ENCODE measurements around the gene SCML2.
A peak's percentile ranks its signal among the peaks of the same experiment; 100 is the strongest.
"Not testable (repeated sequence)": the region's sequence is repeated elsewhere in the genome, so short reads cannot be mapped to it uniquely, and the experiment has no call there.

The SCML2 gene

DNA sequence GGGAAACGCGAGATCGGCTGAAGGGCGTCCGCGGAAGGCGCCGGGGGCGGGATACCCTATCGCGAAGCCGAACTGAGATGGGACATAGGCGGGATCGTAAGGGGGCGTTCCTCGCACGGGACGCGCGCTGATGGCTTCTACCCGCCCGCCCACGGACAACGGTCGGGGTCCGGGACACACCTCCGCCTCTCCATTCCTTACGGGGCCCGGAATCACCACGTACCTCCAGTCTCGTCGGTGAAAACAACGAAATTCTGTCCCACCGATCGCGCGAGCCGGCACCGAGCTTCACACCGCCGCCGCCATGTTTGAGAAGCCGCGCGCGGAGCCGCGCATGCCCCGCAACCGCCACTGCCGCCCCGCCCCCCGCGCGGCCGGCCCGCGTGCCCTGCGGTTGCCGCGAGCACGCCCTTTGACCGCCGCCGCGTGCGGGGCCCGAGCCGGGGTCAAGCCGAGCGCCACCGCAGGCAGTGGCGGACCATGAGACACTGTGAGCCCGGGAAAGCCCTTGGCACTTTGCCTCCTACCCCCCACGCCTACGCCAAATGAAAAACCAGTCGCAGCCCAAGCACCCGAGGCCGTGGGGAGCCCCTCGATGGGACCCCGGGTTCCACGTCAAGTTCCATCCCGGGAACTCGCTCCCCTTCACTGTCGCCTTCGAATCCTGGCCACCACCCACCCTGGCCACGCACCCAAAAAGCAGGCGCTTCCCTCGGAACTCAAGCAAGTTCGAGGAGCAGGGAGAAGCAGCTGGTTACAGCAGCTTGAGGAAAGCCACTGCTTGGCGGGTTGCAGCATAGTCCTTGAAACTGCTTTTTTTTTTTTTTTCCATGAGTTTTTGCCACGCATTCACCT is at the start of gene SCML2:
TSS of gene SCML2 (minus strand) at position 320 of the 855 bp plus-strand sequence. CDS start 20,617 bp downstream, outside the sequence.
- DNase-seq: peak in 7 of 14 donors; percentile 5 to 41 (median 13)

DNA sequence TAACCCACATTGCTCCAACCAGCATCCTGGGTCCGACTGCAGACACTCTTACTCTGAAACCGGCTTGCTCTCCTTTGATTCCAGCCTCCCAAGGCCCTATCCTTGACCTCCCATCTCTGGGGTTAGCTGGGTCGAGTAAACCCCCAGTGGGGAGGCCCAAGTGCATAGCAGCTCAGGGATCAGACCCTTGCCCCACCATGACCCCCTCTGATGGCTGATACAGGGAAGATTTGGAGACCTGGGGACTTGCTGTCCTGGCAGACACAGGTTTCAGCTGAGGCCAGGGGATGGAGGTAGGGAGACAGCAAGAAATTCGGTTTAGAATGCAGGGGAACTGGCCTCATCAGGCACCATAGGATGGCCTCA is 47.3 kb upstream of the SCML2 start:
- DNase-seq: no peak

DNA sequence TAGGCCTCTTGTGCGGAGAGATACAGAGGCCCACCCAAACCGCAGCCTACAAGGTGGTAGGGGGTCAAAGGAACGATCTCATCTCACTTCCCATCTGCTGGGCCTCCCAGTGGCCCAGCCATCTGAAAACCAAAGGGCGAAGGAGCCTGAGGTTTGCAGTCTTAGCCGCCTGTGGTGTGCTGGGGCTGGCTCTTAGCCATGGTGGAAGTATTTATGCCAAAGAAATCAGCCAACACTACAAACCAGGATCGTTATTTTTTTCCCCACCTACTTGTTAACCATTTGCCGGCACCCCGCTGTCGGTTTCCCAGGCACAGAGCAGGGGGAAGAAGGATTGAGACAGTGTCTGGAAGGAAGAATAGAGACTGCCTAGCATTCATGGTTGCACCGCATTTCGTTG is 40.0 kb upstream of the SCML2 start:
- no peak for DNase-seq

DNA sequence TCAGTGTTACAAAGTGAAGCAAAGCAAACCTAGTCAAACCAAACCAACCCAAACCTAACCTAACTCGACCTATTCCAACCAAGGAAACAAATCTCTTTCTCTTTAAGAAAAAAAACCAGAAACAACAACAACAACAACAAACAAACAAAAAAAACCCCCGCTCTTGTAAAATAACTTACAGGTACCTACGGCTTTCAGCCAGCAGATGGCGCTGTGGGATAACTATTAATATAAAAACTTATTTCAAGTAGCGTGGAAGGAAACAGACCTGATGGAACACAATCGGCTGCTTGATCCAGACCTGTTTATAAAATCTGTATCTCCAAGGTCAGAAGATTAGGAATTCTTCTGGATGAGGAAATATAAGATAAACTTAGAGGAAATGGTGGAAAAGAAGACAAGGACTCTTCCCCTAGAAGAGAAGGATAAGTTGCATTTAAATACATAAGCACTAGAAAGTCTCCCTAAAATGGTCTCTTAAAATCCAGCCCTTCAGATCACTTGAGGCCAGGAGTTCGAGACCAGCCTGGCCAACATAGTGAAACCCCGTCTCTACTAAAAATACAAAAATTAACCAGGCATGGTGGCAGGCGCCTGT is 36.6 kb upstream of the SCML2 start:
- peak in 8 of 14 donors; percentile 1 to 43 (median 15) for DNase-seq

DNA sequence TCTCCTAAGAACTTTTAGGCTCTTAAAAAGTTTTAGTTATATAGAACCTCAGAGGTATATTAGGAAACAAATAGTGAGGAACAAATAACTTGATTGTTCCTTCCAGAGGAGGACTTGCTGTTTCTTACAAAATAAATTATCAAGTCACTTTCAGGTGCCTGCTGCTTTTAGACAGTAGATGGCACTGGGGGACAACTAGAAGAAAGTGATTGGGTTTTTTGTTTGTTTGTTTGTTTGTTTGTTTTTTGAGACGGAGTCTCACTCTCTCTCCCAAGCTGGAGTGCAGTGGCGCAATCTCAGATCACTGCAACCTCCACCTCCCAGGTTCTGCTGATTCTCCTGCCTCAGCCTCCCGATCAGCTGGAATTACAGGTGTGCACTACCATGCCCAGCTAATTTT is 35.5 kb upstream of the SCML2 start:
- DNase-seq: no peak

DNA sequence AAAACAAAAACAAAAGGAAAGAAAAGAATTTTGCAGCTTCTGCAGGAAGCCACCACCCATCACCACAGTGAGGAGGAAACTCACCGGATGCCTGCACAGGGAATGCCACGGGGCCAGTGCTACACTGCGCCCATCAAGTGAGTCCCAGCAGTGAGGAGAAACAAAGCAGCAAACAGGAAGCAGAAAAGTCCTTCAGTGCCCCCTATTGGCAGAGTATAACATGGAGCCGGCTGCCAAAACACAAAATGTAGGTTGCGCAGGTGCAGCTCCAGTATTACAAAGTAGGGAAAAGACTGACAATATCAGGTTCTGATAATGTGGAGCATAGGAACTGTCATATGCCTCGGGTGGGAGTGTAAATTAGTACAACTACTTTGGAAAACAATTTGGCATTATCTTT is 23.3 kb upstream of the SCML2 start:
- peak in 1 of 14 donors; percentile 2 for DNase-seq

DNA sequence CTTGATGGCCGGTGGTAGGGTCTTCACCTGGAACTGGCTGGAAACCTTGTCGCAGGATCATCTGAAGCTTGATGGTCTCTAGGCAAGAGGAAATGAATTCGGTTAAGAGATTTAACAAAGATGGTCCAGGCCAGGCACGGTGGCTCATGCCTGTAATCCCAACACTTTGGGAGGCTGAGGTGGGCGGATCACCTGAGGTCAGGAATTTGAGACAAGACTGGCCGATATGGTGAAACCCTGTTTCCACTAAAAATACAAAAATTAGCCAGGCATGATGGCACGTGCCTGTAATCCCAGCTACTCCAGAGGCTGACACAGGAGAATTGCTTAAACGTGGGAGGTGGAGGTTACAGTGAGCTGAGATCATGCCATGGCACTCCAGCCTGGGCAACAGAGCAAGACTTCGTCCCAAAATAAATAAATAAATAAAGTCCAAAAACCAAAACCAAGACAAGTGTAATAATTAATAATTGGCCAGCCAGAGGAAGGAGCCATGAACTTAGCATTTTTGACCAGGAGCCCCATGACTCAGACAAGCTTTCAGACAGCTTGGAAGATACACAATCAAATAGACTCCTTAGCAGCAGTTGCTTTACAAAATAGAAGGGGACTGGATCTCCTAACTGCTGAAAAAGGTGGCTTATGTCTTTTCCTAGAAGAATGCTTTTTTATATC is 20.8 kb upstream of the SCML2 start:
- DNase-seq: not testable (repeated sequence)

DNA sequence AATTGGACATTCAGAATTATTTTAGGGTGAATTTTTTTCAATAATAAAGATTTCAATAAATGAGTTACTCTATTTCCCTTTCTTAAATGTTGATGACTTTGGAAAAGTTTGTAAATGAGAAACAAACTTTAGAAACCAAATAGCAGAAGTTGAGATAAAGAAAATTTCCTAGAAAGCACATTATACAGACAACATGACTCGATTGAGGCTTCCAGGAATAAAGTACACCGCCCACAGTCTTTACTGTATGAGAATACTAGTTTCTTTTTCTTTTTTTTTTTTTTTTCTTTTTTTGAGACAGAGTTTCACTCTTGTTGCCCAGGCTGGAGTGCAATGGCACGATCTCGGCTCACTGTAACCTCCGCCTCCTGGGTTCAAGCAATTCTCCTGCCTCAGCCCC is 14.6 kb upstream of the SCML2 start:
- not testable (repeated sequence) for DNase-seq

DNA sequence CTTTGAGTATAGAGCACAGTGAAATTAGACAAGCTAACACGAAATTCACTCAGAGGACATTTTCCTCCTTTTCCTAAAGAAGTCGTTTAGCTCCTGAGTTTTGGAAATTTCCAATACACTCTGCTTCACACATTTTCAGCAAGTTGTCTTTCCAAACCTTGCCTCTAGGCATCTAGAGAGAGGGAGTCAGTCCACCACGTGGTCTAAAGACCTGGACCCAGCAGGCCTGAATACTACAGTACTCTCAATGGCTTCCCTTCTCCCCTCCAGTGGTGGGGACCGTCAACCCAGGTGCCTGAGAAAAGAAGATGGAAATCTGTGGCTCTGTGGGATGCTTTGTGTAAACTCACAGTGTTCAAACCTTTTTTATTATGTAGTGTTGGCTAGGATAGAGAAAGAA is 13.9 kb upstream of the SCML2 start:
- DNase-seq: no peak

DNA sequence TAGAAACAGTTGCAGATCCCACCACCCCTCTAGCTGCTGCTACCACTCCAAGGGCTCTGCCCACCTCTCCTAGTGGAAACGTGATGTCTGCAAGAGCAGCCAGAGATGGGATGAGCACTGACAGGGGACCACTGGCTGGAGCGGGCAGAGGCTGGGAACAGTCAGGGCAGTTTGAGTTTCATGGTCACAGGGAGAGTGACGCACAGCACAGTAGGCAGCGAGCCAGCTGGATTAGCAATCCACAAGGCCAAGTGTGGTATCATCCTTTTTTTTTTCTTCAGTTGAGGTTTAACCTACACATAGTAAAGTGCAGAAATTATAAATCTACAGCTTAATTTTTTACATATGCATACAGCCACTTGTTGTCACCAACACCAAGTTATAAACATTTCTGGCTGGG is 6.4 kb upstream of the SCML2 start:
- DNase-seq: no peak

DNA sequence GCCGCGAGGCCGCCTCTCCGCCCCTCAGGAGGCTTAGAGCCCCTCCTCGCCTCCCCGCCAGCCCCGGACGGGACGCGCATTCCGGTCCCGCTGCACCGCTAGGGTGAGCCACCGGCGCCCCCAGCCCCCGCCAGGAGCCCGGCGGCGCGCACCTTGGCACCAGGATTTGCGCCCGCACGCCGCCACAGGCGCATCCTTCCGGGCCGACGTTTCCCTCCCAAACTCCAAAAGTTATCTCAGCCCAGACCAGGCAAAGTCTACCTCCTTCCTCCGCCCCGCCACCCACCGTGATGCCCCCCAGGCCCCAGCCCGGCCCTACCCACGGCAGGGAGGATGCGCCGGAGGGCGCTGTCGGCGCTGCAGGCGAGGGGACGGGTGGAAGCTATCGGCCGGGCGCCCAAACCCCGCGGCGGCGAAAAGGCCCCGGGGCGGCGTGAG is 538 bp downstream of the SCML2 start:
- DNase-seq: peak in 1 of 14 donors; percentile 12

DNA sequence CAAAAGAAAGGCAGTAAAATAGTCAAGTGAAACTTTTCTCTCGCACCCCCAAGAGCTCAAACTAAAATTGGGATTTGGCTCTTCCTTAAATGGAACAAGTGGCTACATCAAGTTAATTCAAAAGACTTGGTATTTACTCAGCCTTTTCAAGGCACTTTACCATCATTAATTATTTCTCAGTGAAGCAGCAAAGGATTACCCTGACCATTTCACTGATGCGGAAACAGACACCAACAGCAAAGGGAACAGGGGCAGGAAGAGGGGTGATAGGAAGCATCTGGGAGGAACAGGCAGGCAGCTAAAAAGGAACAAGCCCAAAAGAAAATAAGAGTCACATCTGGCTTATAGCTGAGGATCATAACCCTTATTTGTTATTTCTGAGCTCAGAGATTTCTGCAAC is 2.7 kb downstream of the SCML2 start:
- DNase-seq: no peak

DNA sequence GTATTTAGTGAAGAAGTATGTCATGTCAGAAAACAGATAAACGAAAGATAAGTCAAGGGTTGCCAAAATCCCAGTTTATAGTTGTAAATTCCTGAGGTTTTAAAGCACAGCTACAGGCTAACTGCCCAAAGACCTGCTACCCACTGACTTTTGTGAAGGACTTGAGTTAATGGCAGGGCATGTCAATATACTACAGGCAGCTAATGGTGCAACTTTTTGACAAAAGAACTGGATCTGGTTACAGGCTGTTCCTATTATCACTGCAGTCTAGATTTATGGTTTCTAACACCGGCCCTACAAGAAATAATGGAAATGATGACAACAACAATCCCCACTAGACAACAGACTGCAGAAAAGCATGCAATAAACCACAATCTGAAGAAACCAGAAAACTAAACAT is 6.4 kb downstream of the SCML2 start:
- no peak for DNase-seq

DNA sequence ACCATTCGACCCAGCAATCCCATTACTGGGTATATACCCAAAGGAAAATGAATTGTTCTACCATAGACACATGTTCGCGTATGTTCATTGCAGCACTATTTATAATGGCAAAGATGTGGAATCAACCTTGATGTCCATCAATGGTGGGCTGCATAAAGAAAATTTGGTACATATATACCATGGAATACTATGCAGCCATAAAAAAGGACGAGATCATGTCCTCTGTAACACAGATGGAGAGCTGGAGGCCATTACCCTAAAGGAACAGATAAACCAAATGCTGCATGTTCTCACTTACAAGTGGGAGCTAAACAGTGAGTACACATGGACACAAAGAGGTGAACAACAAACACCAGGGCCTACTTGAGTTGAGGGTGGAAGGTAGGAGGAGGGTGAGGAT is 45.1 kb downstream of the SCML2 start:
- no peak for DNase-seq

DNA sequence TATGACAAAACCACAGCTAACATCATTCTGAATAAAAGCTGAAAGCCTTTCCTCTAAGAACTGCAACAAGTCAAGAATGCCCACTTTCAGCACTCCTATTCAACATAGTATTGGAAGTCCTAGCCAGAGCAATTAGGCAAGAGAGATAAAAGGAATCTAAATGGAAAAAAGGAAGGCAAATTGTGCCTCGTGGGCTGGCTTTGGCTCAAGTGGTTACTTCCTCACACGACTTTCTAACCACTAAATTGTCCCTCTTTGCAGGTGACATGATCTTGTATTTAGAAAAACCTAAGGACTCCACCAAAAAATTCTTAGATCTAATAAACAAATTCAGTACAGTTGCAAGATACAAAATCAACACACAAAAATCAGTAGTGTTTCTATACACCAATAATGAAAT is 57.2 kb downstream of the SCML2 start:
- no peak for DNase-seq

DNA sequence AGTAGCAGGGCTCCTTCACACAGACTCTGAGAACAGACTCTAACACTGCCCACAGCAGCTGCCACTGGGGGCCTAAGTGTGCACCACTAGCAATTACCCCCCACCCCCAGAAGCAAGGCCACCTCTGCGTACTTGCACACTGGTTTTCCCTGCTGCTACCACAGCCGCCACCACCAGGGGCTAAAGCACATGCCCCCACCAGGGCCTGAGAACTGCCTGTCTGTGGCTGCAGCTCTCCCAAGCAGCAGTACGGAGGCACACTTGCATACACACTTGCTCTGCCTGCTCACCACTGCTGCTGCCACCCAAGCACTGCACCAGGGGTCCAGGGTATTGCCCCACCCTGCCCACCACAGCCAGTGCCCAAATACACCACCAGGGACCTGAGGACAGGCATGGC is 59.6 kb downstream of the SCML2 start:
- DNase-seq: no peak

DNA sequence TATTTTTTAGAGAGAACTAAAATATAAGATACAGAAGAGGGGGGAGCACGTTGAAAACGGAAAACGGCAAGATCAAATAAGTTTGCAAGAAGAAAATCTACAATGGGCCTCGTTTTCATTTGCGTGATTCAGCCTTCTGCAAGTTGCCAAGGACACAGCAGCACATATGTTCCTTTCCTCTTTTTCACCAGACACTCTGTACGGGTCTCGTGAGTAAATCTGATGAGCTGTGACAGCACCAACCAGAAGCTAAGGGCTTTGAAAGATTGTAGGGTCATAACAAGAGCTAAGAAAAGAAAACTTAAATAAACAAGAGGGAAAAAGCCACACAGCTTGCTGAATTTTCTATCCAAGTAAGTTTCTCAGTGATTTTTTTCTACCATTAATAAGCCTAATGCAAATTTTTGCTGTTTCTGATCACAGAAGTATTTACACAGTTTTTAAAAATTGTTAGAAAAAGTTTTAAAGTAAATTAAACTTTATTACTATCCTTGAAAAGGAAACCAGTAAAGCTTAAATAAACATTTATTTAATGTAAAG is 63.4 kb downstream of the SCML2 start:
- DNase-seq: no peak

DNA sequence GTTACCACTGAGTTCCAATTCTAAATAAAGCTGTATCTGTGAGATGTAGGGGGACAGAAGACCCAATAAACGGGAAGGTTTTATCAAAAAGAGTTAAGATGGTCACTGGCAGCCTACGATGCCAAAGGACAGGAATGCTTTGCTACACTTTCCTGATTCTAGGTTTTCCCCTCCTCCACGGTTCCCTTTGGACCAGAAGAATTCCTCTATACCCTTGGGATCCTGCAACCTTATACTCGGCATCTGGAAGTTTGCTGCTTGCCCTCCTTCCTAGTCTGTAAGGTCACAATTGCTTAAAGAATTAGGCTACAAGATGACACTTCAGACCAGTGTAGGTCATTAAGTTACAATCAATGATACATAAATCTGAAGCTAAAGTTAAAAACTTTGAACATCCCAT is 64.3 kb downstream of the SCML2 start:
- no peak for DNase-seq

DNA sequence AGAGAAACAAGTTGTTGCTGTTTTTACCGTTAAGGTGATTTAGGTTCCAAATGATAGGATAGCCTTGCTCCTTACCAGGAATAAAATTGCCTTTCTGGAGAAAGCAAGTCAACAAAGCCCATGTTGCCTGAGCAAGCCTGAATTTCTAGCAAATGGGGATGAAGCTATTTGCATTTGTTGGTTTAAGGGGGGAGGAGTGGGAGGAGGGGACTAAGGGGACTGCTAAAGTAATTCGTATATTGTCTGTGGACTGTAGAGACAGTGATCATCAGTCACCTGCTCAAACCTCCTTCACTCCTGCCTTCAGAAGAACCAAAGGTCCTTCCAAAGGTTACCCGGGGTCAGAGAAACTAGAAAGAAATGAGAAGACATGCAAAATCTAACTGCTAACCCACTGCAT is 65.8 kb downstream of the SCML2 start:
- no peak for DNase-seq

DNA sequence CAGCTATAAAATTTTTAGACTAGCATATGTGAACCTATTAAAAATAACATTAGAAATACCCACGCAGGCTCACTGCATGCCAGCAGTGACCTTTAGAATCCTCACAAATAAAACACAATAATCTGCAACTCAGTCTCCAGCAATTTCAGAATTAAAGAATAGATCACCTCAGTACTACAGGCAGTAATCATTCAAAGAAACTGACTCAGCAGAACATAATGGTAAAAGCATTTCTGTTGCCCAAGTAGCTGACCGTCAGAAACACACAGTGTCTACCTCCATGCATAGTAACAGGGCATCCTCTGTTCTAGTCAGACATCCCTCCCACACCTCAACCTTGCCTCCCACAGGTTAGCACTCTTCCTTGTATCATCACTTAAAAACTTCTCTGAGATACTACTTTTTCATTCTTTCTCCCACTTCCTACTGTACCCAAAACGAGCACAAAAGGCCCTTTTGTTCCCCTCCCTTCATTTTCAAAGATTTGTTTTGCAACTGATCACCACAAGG is 68.1 kb downstream of the SCML2 start:
- no peak for DNase-seq

DNA sequence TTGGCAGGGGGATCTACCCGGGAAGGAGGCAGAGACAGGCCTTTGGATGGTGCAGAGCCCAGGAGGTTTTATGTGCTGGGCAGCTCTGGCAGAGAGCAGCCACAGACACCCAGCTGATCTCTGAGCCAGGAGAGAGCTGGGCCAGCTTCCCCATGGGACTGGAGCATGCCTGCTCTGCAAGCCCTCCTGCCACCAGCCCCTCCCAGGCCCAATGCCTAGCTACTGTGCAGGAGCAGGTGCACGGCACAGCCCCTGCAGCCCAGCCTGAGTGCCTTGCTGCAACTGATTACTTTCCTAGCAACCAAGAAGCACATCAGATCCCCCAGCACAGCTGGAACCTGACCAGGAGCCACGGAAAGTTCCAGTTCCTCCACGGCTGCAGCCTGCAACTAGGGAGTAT is 76.0 kb downstream of the SCML2 start:
- no peak for DNase-seq

DNA sequence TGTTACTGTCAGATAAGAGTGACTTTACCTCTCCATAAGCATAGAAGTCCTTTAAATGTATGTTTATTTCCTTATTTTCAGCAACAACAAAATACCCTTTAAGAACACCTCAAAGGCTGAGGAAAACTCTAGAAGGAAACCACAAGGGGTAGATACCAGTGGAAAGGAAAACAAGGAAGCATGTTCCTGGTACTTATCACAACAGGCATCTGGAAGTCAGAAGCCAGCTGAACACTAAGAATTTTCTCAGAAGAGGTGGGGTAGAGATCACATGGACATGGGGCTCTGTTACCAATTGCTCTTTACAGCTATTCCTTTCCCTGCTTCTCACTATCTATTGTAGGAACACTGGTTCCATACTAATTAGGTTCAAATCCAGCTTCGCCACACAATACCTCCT is 82.3 kb downstream of the SCML2 start:
- no peak for DNase-seq

DNA sequence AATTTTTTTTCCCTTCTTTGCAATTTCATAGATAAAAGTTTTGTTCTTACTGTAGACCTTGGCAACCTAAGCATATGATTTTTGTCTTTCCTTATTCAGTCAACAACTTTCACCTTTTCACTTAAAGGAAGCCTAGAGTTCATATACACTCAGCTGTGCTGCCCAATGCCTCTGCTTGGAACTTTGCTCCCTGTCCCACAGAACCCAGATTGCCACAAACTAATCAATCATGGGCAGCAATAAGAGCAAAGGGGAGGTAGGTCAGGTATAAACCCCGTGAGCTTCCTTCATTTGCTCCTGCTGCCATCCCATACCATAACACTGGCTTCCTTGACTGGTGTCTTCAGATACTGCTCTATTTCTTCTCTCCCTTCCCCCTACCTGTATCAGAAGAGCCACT is 82.8 kb downstream of the SCML2 start:
- no peak for DNase-seq

All from C1 segment of cervical spinal cord (tissue), 14 donors.